AG09319 (cell line): ENCODE measurements around the gene SLC66A1.
"Not testable (repeated sequence)": the region's sequence is repeated elsewhere in the genome, so short reads cannot be mapped to it uniquely, and the experiment has no call there.

Source experiments
- DNase-seq: peaks from one replicate; pipeline ENCODE4 v3.0.0-alpha.2; 2010; ENCODE audit warnings: low read depth; ENCODE audit errors: extremely low read depth
- CTCF ChIP-seq: IDR thresholded peaks from 2 replicates; pipeline ENCODE4 v1.5.1; 2011; ENCODE audit warnings: low read depth, mild to moderate bottlenecking, inconsistent platforms, low read length, moderate library complexity

Gene SLC66A1, protein sequence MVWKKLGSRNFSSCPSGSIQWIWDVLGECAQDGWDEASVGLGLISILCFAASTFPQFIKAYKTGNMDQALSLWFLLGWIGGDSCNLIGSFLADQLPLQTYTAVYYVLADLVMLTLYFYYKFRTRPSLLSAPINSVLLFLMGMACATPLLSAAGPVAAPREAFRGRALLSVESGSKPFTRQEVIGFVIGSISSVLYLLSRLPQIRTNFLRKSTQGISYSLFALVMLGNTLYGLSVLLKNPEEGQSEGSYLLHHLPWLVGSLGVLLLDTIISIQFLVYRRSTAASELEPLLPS

GRCh38 chr1:19311931-19312781, at the start of gene SLC66A1, which contains the start of gene AKR7A2:
SLC66A1 (plus strand) TSS chr1:19312326; CDS start chr1:19317678, 5,352 bp downstream.
AKR7A2 (minus strand) TSS chr1:19312144; CDS start chr1:19312124, 20 bp downstream.
- TF ChIP-seq CTCF = no peak

GRCh38 chr1:19262744-19263143, 49.4 kb upstream of the SLC66A1 start:
- no peak for TF ChIP-seq CTCF
- DNase-seq = no peak

More at GRCh38 chr1:19311931-19312781, at the start of gene SLC66A1, which contains the start of gene AKR7A2:
- DNase-seq = peak; percentile 76

GRCh38 chr1:19268445-19268844, 43.7 kb upstream of the SLC66A1 start:
- TF ChIP-seq CTCF = no peak
- DNase-seq = no peak

GRCh38 chr1:19269427-19270342, 42.4 kb upstream of the SLC66A1 start:
- DNase-seq = not testable (repeated sequence)

DNA sequence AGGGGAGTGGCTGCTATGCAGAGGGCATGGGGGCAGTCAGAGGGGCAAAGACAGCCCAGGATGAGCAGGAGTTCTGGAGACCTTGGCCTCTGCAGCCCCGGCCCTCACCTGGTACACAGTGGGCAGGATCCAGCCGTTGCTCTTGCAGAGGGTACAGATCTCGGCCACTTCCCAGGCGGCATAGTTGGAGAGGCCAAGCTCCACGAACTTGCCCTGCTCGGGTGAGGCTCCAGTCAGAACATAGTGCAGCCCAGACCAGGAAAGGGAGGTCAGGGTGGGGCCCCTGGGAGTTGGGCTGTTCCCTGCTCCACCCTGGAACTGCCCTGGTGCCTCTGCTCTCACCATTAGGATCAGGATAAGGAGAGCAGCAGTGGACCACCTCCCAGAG, 41.8 kb upstream of the SLC66A1 start:
- DNase-seq = not testable (repeated sequence)

- TF ChIP-seq CTCF = no peak
- DNase-seq = no peak
Measured at GRCh38 chr1:19272064-19272463, 40.1 kb upstream of the SLC66A1 start.

DNA sequence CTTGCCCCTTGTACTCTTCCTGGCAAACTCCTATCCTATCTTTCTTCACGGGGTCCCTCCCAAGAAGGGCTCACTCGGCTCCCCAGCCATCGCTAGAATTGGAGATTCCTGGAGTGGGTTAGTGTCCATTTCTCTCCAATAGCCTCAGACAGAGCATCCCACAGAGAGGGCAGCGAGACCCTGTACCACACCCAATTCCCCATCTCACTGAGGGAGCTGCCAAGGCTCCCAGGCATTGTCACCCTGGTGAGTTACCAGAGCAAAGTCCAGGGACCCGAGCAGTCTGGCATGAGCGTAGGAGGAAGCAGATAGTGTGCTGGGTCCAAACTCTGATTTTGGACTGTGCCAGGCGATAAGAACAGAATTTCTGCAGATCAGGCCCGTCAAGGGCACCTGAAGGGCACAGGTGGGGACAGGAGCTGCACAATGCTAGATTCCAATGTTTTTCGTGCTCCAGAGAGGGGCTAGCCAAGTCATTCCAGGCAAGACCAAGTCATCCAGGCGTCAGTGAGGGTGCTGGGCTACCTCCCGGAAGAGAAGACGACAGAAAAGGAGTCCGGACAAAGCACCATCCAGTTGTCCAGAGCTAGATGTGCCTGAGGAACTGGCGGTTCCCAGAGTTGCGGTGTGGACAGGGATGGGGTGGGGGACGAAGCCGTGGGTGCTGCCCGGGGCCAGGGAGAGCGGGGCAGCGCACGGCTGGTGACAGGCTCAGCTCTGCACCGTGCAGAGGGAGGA, 38.9 kb upstream of the SLC66A1 start:
- TF ChIP-seq CTCF = no peak
- DNase-seq = no peak

GRCh38 chr1:19273844-19274531, 38.1 kb upstream of the SLC66A1 start:
- DNase-seq = not testable (repeated sequence)
